ENCODE results near the gene LNX1.

LNX1 gene

DNA sequence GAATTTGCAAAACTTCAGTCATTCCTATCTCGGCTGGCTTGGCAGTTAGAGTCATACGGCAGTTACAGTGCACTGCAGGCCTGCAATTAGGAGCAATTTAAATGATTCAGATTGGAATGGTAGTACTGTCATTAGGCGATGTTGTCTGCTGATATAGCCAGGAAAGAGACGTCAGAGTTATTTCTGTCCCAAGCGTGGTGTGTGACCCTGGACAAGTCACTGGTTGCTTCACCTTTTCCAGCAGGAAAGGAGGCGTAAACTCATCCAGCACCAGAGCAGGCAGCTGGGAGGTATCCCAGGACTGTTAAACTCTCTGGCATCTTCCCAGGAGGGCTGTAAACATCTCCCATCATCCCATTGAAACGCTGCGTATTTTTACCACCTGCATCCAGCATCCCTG is 836 bp upstream of the LNX1 start:
- H3K4me3 Mint-ChIP-seq, result no peak overlapping the region

DNA sequence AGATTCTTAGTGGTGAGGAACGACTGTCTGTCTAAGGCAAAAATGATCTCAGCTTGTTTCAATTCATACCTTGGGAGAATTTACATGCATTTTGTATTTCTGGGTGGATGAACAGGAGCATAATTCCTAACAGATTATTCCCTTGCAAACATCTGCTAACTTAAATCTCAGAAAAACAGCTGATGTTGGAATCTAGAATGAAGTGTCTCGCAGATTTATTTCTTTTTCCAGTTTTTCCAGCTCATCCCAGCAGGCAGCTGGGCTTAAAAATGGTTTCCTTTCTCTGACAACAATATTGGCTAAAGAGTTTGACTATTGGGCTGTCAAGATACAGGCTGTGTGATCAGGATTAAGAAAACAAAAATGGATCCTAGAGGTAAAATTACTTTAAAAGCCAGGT is 1.1 kb downstream of the LNX1 start:
- H3K4me3 Mint-ChIP-seq, result no peak overlapping the region
- no peaks in the 10 kb centered on the region for H3K36me3 Mint-ChIP-seq
- CTCF ChIA-PET, result no interaction called here
- no peak for DNase-seq
- H3K9me3 Mint-ChIP-seq, result no peaks in the 10 kb centered on the region
- H3K27me3 Mint-ChIP-seq, result peaks cover 29% of the 10 kb centered on the region
- H3K4me1 Mint-ChIP-seq, result peaks cover 4% of the 10 kb centered on the region
- H3K27ac Mint-ChIP-seq, result no peak overlapping the region

More for the DNA sequence above, 836 bp upstream of the LNX1 start:
- no peak overlapping the region for H3K27ac Mint-ChIP-seq
- H3K36me3 Mint-ChIP-seq, result no peaks in the 10 kb centered on the region
- CTCF ChIA-PET, result no interaction called here
- no peak for DNase-seq
- H3K4me1 Mint-ChIP-seq, result peaks cover 4% of the 10 kb centered on the region
- peaks cover 29% of the 10 kb centered on the region for H3K27me3 Mint-ChIP-seq
- no peaks in the 10 kb centered on the region for H3K9me3 Mint-ChIP-seq

DNA sequence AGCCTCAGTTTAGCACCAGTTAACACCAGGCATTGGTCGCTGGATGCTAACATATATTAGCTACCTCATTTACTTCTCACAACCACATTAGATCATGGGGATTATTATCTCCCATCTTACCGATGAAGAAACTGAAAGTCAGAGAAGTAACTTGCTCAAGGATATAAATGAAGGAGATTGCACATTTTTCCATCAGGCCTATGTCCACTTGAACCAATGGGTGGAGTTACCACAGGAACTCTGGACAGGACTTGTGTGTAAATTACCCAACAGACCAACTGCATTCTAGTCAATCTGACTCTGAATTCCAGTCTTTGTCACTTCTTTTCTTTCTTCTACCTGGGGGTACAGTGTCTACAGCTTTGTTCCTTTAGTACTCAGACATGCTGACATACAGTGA is 1.8 kb downstream of the LNX1 start:
- CTCF ChIA-PET, result no interaction called here
- Mint-ChIP-seq H3K4me1 (peaks cover 4% of the 10 kb centered on the region), H3K27ac (no peak overlapping the region), H3K36me3 (no peaks in the 10 kb centered on the region), H3K4me3 (no peak overlapping the region), H3K9me3 (no peaks in the 10 kb centered on the region), H3K27me3 (peaks cover 29% of the 10 kb centered on the region)
- DNase-seq, result no peak

DNA sequence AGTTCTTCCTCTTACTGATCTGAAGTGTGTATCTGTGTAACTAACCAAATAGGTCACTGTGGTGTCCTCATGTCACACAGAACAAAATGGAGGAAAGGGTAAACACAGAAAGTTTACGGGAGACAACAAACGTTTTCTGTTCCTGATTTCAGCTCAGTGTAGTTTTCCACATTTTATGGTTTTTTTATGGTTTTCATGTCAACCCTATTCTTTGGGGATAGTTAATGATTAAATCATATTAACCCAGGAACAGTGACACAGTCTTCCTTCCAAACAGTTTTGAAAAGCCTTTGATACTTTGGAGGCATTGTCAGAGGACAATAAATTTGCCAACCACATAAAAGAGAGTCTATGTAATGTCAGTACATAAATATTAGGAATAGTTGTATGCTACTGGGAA is 4.2 kb downstream of the LNX1 start:
- no peak for DNase-seq
- no peaks in the 10 kb centered on the region for H3K36me3 Mint-ChIP-seq
- no peaks in the 10 kb centered on the region for H3K9me3 Mint-ChIP-seq
- CTCF ChIA-PET, result no interaction called here
- peaks cover 19% of the 10 kb centered on the region for H3K27me3 Mint-ChIP-seq
- H3K4me3 Mint-ChIP-seq, result no peak overlapping the region
- H3K27ac Mint-ChIP-seq, result no peak overlapping the region
- peaks cover 4% of the 10 kb centered on the region for H3K4me1 Mint-ChIP-seq

DNA sequence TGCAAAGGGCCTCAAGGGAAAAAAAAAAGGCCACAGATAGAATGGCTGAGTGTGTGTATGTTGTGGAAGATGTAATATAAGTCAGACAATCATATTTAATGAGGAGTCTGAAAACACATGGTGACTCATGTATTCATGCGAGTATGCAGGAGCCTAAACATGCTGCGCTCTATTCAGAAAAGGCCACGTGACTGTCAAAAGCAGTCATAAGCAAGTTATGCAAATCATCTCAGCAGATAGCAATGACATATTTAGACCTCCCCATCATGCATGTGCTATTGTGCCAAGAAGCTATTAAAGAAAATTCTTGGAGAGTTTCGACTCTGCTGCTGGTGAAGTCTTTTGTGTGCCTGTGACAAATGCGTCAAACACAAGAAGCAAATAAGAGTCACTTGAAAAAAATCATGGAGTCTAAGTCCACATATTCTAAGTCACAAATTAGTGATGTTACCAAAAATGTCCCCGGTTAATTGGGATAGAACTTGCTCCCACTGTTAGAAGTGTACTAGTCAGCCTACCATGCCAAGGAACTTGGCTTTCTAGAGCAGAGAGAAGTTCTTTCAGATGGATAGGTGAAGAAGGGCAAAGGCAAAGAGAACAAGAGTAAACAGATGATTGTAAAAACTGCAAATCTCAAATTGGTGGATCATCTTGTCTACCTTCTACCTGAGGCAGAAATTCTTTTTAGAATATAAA is 5.0 kb downstream of the LNX1 start:
- Mint-ChIP-seq H3K9me3 (no peaks in the 10 kb centered on the region), H3K4me1 (no peaks in the 10 kb centered on the region), H3K4me3 (no peak overlapping the region), H3K27me3 (peaks cover 11% of the 10 kb centered on the region), H3K27ac (no peak overlapping the region), H3K36me3 (no peaks in the 10 kb centered on the region)
- CTCF ChIA-PET, result no interaction called here
- DNase-seq, result no peak

DNA sequence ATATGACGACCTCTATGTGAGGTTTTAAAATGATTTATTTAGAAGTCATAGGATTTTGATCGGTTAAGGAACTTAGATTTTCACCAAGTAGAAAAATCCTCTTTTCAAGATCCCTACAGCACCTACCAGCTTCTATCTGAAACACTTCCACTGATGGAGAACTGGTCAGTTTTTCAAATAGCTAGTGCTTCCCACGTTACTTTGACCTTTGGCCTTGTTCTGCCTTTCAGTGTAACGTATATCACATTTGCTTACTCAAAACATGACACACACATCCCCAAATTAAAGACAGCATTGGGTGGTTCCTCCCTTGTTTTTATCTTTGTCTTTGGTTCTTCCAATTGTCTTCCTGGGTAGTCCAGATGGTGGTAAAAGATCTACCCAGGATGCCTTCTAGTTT is 6.6 kb downstream of the LNX1 start:
- DNase-seq, result no peak
- no peak overlapping the region for H3K4me3 Mint-ChIP-seq
- H3K27ac Mint-ChIP-seq, result no peak overlapping the region
- H3K9me3 Mint-ChIP-seq, result no peaks in the 10 kb centered on the region
- H3K36me3 Mint-ChIP-seq, result no peaks in the 10 kb centered on the region
- H3K4me1 Mint-ChIP-seq, result no peaks in the 10 kb centered on the region
- CTCF ChIA-PET, result no interaction called here
- no peaks in the 10 kb centered on the region for H3K27me3 Mint-ChIP-seq

DNA sequence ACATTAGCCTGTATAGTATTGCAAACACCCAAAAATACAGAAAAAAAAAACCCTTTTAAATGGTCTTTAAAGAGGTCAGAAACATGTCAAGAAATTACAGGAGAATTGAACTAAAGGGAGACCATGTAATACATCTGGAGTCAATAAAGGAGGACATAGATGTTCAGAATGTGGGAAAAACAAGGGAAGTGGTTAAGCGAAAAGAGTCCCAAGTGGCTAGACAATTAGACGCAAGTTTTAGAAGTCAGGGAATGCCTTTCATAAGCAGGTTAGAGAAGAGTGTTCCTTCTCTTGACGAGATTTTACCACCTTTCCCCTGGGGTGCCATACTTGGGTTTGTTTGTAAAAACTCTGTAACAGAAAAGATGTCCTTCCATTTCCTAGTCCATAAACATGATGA is 7.8 kb downstream of the LNX1 start:
- H3K9me3 Mint-ChIP-seq, result no peaks in the 10 kb centered on the region
- CTCF ChIA-PET, result no interaction called here
- H3K27me3 Mint-ChIP-seq, result no peaks in the 10 kb centered on the region
- H3K27ac Mint-ChIP-seq, result no peak overlapping the region
- no peaks in the 10 kb centered on the region for H3K36me3 Mint-ChIP-seq
- DNase-seq, result no peak
- no peaks in the 10 kb centered on the region for H3K4me1 Mint-ChIP-seq
- no peak overlapping the region for H3K4me3 Mint-ChIP-seq

DNA sequence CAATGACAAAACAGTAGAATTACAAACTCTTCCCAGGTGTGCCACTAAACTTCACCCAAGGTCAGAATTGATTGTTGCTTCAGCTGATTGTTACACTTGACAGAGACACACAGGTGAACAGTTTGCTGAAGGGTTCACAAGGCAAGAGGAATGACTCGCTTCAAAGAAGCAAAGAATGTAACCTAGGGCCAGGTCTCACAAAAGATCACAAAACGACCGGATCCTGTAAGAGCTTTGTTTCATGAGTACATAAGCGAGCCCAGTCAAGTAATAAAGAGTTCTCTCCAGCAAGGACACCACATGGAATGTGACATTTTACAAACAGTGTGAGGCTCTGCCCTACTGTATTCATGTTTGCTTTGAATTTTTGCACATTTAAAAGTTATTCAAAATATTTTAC is 9.1 kb downstream of the LNX1 start:
- Mint-ChIP-seq H3K36me3 (no peaks in the 10 kb centered on the region), H3K9me3 (no peaks in the 10 kb centered on the region), H3K4me1 (no peaks in the 10 kb centered on the region), H3K27me3 (no peaks in the 10 kb centered on the region), H3K27ac (no peak overlapping the region), H3K4me3 (no peak overlapping the region)
- DNase-seq, result no peak
- CTCF ChIA-PET, result no interaction called here

DNA sequence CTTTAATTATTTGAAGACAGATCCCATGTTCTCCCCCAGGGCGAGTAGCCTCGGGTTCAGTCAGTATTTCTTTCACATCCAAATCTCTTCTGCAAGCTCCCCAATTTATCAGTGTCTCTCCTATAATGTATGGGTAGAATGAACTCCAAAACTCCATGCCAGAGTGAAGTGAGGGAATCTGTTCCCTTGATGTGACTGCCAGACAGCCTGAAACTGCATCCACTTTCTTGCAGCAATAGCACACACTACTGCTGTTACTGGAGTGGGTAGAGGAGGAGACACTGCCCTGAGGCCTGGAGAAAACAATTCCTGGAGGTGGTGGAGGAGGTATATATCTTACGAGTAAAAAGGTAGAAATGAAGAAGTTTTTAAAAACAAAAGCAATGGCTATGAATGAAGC is 11.0 kb downstream of the LNX1 start:
- no peaks in the 10 kb centered on the region for H3K9me3 Mint-ChIP-seq

DNA sequence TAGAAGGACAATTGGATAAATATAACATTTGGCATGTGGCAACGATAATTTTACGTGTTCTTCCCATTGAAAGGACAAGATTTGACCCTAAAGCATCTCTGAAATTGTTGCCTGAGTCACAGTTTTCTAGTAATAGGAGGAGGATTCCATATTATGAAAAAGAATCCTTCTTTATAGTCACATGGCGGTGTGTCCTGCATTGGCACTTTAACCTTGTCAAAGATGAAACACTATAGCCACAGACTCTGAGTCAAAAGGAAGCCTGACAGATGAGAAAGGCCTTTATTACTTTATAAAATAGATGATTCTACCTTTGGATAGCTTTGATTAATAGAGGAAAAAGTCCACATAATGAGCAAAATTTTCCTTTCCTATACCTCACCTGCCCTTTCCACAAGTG is 11.5 kb downstream of the LNX1 start:
- no peaks in the 10 kb centered on the region for H3K4me1 Mint-ChIP-seq
- no peak overlapping the region for H3K4me3 Mint-ChIP-seq
- H3K9me3 Mint-ChIP-seq, result no peaks in the 10 kb centered on the region
- no peak overlapping the region for H3K27ac Mint-ChIP-seq
- CTCF ChIA-PET, result no interaction called here
- H3K36me3 Mint-ChIP-seq, result no peaks in the 10 kb centered on the region
- no peak for DNase-seq
- no peaks in the 10 kb centered on the region for H3K27me3 Mint-ChIP-seq

More for the DNA sequence above, 11.0 kb downstream of the LNX1 start:
- no peak for DNase-seq
- Mint-ChIP-seq H3K27me3 (no peaks in the 10 kb centered on the region), H3K4me1 (no peaks in the 10 kb centered on the region), H3K36me3 (no peaks in the 10 kb centered on the region), H3K27ac (no peak overlapping the region), H3K4me3 (no peak overlapping the region)
- CTCF ChIA-PET, result no interaction called here

DNA sequence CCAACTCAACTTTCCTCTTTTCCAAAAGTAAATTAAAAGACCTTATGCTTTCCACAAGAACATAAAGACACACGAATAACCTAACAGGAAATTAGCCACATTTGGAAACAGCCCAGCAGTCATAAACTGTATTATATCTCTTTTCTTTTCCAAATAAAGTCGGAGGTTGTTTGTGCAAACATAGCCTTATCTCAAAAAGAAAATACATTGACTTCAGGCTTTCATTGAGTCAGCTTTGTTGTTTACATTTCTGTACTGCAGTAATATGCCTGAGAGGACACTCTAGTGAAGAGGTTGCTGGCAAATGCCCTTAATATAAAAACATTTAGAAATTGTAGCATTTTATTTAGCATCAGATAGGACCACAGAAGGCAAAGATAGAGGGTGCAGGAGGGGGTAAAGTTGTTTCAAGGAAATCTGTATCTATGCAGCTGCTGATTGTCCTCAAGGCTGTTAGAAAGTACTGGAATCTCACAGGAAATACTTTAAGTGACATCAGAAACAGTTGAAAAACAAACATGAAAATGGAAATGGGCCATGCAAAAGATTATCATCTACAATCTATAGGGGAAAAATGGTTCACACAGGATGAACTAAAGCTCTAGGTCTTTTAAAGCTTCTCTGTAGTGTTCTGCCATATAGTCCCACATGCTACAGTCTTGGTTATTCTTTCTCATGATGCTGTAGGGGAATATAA is 14.5 kb downstream of the LNX1 start:
- DNase-seq, result no peak
- H3K4me1 Mint-ChIP-seq, result no peaks in the 10 kb centered on the region
- CTCF ChIA-PET, result no interaction called here
- no peaks in the 10 kb centered on the region for H3K9me3 Mint-ChIP-seq
- no peaks in the 10 kb centered on the region for H3K36me3 Mint-ChIP-seq
- H3K27ac Mint-ChIP-seq, result no peak overlapping the region
- no peak overlapping the region for H3K4me3 Mint-ChIP-seq
- H3K27me3 Mint-ChIP-seq, result no peaks in the 10 kb centered on the region

DNA sequence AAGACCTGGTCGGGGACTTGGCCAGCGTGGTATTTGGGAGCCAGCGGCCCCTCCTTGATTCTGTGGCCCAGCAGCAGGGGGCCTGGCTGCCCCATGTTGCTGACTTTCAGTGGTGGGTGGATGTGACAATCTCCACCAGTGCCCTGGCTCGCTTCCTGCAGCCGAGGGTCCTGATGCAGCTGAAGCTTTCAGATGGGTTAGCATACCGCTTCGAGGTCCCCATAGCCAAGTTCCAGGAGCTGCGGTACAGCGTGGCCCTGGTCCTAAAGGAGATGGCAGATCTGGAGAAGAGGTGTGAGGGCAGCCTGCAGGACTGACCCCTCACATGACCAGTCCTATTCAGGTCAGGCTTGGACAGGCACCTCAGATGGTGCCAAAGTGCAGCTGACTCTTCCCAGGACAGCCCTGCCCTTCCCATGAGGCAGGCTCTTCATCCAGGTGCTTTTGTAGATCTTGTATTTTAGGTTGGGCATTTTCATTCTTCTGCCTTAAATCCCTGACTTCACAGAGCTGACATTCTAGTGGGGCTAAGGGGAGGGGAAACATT is 15.1 kb downstream of the LNX1 start:
- CTCF ChIA-PET, result no interaction called here
- Mint-ChIP-seq H3K4me1 (no peaks in the 10 kb centered on the region), H3K9me3 (no peaks in the 10 kb centered on the region), H3K27ac (no peak overlapping the region), H3K36me3 (no peaks in the 10 kb centered on the region), H3K27me3 (no peaks in the 10 kb centered on the region), H3K4me3 (no peak overlapping the region)
- DNase-seq, result no peak

DNA sequence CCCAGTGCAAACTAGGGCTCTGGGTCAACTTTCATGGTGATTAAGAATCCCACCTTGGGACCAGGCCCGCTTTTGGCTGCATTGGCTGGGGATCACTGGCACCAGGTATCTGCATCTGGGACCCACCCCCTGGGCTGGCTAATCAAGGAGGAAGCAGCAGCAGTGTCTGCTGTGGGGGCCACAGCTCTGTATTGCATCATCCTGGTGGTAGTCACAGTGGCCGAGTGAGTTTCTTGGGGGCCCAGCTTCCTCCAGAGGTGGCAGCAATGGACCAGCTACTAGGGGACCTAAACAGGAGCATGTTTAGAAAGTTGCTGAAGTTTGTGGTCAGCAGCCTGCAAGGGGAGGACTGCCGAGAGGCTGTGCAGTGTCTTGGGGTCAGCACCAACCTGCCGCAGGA is 15.7 kb downstream of the LNX1 start:
- no peak for DNase-seq
- H3K36me3 Mint-ChIP-seq, result no peaks in the 10 kb centered on the region
- H3K27me3 Mint-ChIP-seq, result no peaks in the 10 kb centered on the region
- H3K4me1 Mint-ChIP-seq, result no peaks in the 10 kb centered on the region
- H3K9me3 Mint-ChIP-seq, result no peaks in the 10 kb centered on the region
- H3K27ac Mint-ChIP-seq, result no peak overlapping the region
- CTCF ChIA-PET, result no interaction called here
- H3K4me3 Mint-ChIP-seq, result no peak overlapping the region

DNA sequence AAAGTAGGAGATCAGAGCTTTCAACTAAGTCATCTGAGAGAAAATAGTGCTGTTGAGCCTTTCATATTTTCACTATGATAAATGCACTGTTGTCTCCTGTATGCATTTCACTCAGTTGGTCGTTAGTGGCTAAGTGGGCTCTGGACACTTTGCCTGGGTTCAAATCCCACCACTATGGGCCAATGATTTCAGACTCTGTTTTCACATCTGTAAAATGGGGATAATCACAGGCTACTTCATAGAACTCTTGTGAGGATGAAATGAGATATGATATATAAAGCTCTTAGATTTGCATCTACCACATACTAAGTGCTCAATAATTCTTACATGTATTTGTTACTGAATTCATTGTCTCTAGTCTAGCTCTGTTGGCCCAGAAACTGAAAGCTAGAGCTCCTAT is 16.8 kb downstream of the LNX1 start:
- Mint-ChIP-seq H3K27me3 (no peaks in the 10 kb centered on the region), H3K4me1 (no peaks in the 10 kb centered on the region), H3K4me3 (no peak overlapping the region), H3K27ac (no peak overlapping the region), H3K36me3 (no peaks in the 10 kb centered on the region), H3K9me3 (no peaks in the 10 kb centered on the region)
- no peak for DNase-seq
- CTCF ChIA-PET, result no interaction called here

DNA sequence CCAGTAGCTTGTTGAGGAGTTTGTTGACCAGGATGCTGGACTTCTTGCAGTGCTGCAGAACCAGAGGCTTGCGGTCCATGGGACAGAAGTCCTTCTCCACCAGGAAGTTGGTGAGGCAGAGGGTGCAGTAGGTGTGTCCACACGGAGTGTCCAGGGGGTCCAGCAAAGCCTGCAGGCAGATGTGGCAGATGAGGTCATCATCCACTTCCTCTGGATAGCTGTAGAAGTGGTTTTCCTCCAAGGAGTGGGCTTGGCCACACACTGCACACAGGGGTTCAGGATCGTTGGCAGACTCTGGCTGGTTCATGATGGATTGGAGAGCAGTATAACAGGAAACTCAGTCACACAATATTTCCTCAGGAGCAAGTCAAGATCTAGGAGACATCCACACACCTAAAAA is 17.6 kb downstream of the LNX1 start:
- H3K36me3 Mint-ChIP-seq, result no peaks in the 10 kb centered on the region
- H3K4me3 Mint-ChIP-seq, result no peak overlapping the region
- no peak overlapping the region for H3K27ac Mint-ChIP-seq
- CTCF ChIA-PET, result no interaction called here
- H3K9me3 Mint-ChIP-seq, result no peaks in the 10 kb centered on the region
- DNase-seq, result no peak
- H3K27me3 Mint-ChIP-seq, result no peaks in the 10 kb centered on the region
- H3K4me1 Mint-ChIP-seq, result no peaks in the 10 kb centered on the region

All from activated naive CD4-positive, alpha-beta T cell treated with anti-CD3 and anti-CD28 coated beads, Interleukin-2, amount 10 ng/mL, durations not matched to agents 7 days and 5 days (primary cell).